ENCODE results near the gene ANKRD63.
A peak's percentile ranks its signal among the peaks of the same experiment; 100 is the strongest.

Gene ANKRD63

GRCh38 chr15:40277471-40277870 is 5.4 kb downstream of the ANKRD63 start:
- no peak for DNase-seq

- DNase-seq = no peak
These were observed 5.9 kb downstream of the ANKRD63 start for GRCh38 chr15:40276927-40277326.

GRCh38 chr15:40275954-40276353 is 6.9 kb downstream of the ANKRD63 start:
- no peak for DNase-seq

- no peak for DNase-seq
These were observed 7.3 kb downstream of the ANKRD63 start for GRCh38 chr15:40275523-40275922.

GRCh38 chr15:40274350-40275274 is 8.3 kb downstream of the ANKRD63 start:
- peak; percentile 66 for DNase-seq

GRCh38 chr15:40273428-40273827 is 9.4 kb downstream of the ANKRD63 start:
- DNase-seq = no peak

- no peak for DNase-seq
These were observed 10.3 kb downstream of the ANKRD63 start for GRCh38 chr15:40272485-40273056.

- no peak for DNase-seq
These were observed 11.0 kb downstream of the ANKRD63 start for GRCh38 chr15:40271685-40272484.

- no peak for DNase-seq
These were observed 12.4 kb downstream of the ANKRD63 start for GRCh38 chr15:40270246-40270995.

- no peak for DNase-seq
These were observed 13.3 kb downstream of the ANKRD63 start for GRCh38 chr15:40269604-40270003.

- DNase-seq = no peak
These were observed 15.2 kb downstream of the ANKRD63 start for GRCh38 chr15:40267670-40268069.

GRCh38 chr15:40266828-40267304 is 16.0 kb downstream of the ANKRD63 start:
- no peak for DNase-seq

GRCh38 chr15:40265875-40266274 is 17.0 kb downstream of the ANKRD63 start:
- DNase-seq = no peak

- DNase-seq = no peak
These were observed 17.5 kb downstream of the ANKRD63 start for GRCh38 chr15:40265355-40265754.

GRCh38 chr15:40264321-40265153 is 18.3 kb downstream of the ANKRD63 start:
- DNase-seq = no peak

- DNase-seq = no peak
These were observed 19.7 kb downstream of the ANKRD63 start for GRCh38 chr15:40263024-40263754.

GRCh38 chr15:40259021-40259420 is 23.8 kb downstream of the ANKRD63 start:
- no peak for DNase-seq

- DNase-seq = no peak
These were observed 24.3 kb downstream of the ANKRD63 start for GRCh38 chr15:40258544-40258943.

GRCh38 chr15:40257656-40258450 is 25.0 kb downstream of the ANKRD63 start:
- DNase-seq = no peak

- DNase-seq = no peak
These were observed 26.1 kb downstream of the ANKRD63 start for GRCh38 chr15:40256638-40257235.

All from NCI-H774 (cell line).